HG03342 (cell line): Measurements from ENCODE around the gene CRAMP1.
"Not testable (repeated sequence)": the region's sequence is repeated elsewhere in the genome, so short reads cannot be mapped to it uniquely, and the experiment has no call there.

ENCODE experiments used
- ATAC-seq: cut with Tn5 transposase; IDR thresholded peaks from one replicate; pipeline ENCODE4 v1.9.1; 2021; ENCODE audit warnings: mild to moderate bottlenecking, moderate library complexity; ENCODE audit not compliant: unreplicated experiment

The CRAMP1 gene

DNA sequence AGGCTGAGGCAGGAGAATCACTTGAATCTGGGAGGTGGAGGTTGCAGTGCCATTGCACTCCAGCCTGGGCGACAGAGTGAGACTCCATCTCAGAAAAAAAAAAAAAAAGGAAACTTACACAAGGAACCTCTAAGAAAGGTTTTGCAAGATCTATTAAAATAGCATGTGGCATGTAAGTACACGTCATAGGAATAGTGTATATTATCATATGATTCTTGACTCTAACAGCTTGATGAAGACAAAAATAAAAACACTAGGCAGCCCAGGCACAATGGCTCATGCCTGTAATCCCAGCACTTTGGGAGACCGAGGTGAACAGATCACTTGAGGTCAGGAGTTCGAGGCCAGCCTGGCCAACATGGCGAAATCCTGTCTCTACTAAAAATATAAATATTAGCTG lies 16.6 kb upstream of the CRAMP1 start:
- ATAC-seq, result not testable (repeated sequence)

DNA sequence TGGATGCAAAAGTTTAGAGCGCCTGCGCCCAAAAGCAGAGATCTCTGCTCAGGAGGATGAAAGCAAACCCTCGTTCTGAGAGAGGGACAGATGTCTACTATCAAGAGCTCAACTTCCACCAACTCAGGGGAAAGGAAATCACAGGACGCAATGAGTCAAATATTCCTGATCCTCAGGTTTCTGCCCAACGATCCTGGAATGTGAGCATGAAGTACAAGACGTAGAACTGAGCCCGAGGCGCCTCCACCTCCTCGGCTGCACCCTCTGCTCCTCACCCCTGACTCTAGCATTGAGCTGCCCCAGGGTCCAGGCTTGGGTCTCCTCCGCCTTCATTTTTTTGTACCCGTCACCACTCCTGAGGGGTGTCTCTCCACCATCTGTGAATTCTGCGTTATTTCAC lies 15.6 kb upstream of the CRAMP1 start:
- ATAC-seq, result no peak

DNA sequence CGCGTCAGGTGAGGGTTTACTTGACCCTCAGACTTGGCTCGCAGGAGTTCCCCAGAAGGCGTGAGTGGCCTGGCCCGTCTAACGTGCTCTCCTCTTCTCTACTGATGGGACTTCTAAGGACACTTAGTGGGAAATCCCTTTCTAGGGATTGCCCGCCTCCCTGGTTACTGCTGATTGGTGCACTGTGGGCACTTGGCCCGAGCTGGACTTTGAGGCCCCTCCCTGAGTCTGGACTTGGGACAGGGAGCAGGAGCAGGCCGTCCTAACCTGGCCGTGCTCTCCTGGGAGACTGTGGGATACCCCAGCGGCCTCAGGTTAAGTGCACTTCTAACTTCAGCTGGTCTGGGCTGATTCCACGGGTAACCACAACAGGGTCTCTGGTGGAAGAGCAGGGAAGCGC lies 15.0 kb upstream of the CRAMP1 start:
- ATAC-seq, result no peak

DNA sequence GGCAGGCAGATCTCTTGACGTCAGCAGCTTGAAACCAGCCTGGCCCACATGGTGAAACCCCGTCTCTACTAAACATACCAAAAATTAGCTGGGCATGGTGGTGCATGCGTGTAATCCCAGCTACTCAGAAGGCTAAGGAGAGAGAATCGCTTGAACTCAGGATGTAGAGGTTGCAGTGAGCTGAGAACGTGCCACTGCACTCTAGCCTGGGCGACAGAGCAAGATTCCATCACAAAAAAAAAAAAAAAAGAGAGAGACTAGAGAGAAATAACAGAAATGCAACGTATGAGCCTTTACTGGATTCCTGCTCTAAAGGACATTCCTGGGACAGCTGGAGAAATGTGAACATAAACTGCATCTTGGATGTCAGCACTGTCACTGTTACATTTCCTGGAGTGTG lies 11.1 kb upstream of the CRAMP1 start:
- no peak for ATAC-seq

DNA sequence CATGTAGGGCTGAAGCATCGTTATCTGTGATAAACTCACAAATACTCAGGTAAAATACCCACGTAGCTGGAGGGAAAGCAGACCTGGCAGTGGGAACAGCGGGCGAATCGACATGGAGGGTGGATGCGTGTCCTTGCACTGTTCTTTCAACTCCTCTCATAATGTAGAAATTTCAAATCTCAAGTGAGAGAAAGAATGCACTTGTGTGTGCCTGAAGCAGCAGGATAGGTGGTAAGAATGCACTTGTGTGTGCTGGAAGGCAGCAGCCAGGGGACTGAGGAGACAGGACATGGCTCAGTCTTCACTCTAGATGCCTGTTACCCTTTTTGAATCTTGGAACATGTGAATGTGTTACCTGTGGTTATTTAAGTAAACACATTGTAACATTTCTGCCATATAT lies 10.7 kb upstream of the CRAMP1 start:
- ATAC-seq, result no peak

DNA sequence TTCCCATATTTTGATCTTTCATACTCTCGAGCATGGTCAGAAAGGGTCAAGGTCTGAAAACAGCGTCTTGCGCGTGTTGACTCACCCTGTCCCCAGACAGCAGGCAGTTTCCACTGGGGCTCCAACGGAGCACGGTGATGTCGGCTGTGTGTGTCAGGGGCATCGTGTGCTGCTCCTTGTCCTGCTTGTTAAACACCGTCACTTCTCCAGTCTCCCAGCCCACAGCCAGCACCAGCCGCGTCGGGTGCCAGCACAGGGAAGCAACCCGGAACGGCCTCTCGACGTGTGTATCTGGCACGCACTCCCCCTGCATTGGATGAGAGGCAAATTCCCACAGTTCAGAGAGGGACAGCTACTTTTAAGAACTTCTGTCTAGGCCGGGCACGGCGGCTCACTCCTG lies 9.9 kb upstream of the CRAMP1 start:
- no peak for ATAC-seq

DNA sequence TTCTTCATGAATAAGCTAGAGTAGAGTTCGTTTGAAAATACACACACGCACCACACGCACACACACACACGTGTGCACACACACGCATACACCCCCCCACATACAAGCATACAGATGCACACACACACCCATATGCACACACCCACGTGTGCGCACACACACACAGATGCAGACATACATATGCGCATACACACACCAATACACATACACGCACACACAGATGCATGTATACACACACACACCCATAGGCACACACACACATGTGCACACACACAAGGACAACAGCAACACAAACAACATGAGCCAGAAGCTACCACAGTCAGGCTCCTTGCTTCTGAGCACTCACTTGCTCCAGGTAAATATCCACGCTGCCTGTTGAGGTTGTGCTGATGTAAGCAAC lies 5.4 kb upstream of the CRAMP1 start:
- ATAC-seq, result no peak

DNA sequence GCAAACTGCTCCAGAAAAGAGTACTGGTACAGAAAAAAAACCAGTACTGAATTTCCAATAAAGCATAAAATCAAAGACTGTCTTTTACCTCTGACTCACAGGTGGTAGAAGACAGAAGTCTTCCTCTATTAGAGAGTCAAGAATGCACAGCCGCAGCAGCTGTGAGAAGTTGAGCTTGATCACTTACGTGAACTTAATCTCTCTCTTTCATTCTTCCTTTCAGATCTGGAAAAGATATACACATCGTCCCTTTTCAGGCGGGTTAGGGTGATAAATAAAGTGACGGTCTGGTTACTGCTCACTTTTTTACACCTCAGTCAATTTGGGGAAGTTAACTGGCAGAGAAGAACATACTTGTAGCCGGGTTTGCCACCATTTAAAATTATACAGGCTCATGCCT lies 4.2 kb upstream of the CRAMP1 start:
- no peak for ATAC-seq

DNA sequence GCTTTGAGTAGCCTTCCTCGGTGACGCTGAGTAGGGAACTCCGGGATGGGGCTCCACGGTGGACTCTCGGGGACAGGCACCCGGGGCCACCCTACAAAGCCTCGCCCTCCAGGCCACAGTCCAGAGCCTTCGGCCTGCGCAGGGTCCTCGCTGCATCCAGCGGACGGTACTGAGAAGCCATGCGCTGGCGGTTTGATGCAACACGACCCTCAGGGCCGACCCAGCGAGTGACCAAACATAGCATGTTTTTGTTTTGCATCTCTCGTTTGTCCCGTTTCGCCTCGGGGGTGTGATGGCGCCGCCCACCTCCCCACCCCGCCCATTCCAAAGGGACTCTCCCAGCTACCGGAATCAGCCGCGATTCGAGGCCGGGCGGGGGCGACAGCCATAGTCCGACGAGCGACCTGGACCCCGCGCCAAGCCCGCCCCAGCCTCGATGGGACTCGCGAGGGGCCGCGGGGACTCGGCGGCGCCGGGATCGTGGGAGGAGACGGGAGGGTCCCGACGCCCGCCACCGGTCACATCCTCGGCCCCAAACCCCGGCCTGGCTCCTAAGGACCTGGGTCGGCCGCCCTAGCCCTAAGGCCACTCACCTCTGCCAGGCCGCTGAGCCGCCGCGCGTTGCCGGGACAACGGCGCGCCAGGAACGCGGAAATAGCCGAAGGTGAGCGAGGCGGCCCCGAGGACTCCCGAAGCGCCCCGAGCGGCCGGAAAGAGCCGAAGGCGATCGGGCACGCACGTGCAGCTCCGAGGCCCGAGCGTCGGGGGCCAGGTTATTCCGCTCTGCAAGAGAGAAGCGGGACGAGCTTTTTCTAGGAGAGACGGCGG lies 1.9 kb upstream of the CRAMP1 start:
- ATAC-seq, result peak; percentile 47

DNA sequence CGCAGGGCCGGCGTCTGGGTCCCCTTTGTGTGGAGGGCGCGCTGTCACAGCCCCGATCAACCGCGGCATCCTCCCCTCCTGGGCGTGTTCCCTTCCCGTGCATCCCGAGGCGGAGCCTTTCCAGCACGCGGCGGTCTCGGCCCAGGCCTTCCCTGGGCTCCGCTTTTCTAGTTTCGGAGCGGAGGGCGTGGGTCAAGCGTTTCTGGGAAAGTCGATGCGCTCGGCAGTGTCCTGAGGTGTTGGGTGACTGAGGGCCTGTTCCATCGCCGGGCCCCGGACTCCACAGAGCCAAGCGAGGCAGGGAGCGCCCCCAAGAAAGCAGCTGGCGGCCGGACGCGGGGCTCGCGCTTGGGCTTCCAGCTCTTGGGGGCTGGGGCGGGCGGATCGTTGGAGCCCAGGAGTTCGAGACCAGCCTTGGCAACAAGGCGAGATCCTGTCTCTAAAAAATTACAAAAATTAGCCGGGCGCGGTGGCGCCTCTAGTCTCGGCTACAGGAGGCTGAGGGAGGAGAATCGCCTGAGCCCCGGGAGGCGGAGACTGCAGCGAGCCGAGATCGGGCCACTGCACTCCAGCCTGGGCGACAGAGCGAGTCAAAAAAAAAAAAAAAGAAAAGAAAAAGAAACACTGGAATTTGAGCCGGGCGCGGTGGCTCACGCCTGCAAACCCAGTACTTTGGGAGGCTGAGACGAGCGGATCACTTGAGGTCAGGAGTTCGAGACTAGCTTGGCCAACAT lies 1.1 kb upstream of the CRAMP1 start:
- no peak for ATAC-seq

DNA sequence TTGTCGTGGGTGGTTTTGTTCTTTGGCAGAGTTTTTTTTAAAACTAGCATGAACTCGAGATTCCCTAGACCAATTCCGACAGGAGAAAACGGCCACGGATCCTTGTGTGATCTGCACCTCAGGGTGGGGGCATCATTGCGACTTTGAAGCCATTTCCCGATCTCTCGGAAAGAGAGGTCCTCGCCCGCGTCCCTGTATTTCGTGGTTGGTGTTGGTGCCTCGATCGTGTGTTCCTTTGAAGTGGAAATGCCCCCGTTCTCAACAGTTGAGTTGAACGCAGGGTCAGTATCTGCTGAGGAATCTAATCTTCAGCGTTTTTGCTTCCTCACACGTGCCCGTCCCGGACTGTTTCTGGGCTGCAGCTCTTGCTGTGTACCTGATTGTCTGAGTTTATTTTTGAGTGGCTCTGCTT lies 1.1 kb downstream of the CRAMP1 start:
- no peak for ATAC-seq

DNA sequence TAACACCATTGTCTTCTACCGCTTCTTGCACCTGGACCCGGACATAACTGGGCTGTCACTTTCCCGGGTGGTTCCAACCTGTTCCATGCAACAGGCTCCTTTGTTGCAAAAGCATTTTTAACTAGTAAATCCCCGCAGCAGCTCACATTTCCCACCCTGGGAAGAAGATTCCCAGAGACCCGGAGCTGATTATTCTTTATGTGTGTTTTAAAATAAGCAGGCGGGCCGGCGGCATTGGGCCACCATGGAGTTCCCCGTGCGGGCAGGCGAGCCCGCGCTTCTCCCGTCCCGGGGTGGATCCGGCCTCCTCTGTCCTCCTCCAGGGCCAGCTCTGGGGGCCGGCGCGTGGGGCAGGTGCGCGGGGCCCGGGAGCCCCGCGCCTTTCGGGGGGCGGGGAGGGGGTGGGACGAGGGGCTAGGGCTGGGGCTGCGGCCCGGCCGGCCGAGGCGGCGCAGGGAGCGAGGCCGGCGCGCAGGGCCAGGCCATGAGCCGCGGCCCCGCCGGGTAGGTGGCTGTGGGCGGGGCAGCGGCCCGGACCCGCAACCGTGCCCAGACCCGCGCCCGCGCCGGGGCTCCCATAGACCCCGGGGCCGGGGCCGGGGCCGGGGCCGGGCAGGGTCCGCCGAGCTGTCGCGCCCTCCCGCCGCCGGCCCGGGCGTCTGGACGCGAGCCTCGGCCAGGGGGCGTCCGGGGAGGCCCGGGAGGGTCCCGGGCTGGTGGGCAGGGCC lies 1.7 kb downstream of the CRAMP1 start:
- ATAC-seq, result no peak

DNA sequence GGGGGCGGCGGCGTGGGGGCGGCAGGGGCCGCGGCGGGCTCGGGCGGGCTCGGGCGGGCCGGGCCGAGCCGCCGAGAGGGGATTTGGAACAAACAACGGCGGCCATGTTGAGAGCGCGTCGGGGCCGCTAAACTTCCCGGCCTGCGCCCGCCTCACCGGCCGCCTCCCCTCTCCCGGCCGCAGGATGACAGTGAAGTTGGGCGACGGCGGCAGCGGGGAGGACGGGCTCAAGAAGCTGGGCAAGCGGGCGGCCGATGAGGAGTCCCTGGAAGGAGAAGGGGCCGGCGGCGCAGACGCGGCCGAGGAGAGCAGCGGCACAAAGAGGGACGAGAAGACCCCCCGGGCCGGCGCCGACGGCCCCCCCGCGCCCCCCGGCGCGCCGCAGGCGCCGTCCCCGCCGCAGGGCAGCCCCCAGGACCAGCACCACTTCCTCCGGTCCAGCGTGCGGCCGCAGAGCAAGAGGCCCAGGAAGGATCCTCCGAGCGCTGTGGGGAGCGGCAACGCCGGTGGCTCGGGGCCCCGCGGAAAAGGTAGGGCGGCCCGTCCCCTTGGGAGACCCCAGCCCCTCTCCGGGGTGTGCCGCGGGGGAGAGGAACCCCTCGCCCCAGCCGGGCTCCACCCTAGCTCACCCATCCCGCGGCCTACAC lies 2.4 kb downstream of the CRAMP1 start:
- ATAC-seq, result no peak

DNA sequence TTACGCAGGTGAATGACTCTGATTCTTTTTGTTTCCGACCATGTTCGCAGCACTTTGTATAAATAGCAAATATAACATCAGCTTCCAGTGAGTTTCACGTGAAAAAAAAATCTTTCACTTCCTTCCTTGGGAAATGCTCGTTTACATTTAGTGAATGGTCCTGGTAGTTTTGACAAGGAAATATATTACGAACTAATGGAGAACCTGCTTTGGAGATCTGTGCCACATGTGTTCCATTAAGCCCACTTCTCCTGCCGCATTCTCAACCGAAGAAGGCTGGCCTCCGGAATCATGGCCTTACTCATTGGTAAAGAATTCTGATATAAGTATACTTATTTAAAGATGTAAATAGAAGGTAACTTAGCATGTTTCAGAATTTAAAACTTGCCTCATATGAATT lies 3.6 kb downstream of the CRAMP1 start:
- ATAC-seq, result no peak

DNA sequence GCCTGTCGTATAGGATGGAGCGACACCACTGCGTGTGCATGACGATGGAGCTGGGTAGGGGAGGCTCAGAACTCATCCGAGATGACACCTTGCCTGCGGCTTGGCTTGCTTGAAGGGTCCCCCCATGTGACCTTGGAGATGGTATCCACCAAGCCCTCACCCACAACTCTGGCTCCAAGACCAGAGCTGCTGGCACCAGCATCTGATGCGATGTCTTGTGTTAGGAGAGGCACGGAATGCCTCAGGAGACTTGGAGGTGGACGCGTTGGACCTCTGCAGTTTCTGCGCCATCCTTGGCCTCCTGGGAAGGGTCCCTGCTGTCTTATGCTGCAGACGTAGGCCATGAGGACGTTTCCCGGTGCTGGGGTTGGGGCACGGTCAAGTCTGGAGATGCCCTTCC lies 7.8 kb downstream of the CRAMP1 start:
- no peak for ATAC-seq

DNA sequence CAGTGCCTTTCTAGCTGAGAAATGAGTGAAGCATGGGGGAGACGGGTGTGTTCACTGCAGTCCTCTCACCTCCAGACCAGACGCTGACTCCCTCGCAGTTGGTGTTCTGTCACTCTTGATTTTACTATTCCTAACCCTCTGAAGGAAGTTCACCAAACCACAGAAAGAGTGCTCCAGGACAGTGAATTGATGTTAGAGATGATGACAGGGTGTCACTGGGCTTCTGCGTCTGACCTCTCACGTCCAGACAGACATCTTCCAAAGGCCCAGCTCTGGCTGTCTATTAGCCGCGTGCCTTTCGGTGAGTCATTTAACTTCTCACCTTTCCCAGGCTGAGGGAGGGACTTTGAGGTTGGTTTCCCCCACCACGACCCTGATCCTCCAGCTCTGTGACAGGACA lies 8.2 kb downstream of the CRAMP1 start:
- ATAC-seq, result peak; percentile 61

DNA sequence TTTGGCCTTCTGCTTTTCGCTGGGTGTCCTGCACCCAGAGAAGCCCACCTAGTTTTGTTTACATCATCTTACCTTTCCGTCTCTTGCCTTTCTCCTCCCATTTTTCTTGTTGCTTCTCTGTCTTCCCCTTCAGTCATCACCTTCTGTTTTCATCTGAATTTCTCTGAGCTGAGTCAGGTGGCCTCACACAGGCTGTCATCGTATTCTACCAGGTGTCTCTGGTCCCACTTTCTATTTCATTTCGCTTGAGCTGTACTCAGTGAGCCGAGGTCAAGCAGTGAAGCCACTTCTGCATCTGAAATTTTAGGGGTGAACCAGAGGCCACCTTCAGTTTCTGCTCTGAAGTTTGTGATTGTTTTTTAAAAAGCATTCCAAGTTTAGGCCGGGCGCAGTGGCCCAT lies 9.7 kb downstream of the CRAMP1 start:
- no peak for ATAC-seq

DNA sequence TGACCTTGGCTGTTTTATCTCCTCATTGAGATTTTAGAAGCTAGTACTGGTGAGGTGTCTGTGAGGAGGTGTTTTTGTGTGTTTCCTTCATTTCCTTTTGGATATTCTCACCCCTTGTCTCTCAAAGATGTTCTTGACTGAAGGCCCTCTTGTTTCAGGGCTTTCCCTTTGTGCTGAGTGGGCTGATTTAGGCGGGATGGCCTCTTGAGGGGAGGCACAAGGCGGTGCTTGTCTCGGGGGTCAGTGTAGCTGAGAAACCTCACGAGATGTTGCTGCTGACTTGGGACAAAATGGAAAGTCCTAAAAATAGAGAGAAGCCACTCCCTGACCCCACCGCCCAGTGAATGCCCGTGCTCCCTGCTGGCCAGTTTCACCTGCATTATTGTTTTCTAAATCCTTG lies 14.2 kb downstream of the CRAMP1 start:
- no peak for ATAC-seq

DNA sequence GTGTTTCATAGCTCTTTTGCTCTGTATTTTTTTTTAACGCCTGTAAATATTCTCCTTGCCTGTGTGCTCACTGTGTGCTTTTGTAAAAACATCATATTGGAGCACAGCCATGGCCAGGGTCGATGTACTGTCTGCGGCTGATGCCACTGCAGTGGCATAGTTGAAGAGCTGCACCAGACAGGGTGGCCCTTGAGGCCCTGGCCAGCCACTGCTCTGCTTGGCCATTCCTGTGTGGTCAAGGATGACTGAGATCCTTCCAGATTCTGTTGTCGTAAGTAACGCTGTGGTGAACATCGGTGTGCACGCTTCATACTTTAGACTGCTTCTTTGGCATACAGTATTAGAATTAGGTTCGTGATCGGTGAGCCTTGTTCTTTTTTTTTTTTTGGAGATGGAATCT lies 14.6 kb downstream of the CRAMP1 start:
- ATAC-seq, result no peak

DNA sequence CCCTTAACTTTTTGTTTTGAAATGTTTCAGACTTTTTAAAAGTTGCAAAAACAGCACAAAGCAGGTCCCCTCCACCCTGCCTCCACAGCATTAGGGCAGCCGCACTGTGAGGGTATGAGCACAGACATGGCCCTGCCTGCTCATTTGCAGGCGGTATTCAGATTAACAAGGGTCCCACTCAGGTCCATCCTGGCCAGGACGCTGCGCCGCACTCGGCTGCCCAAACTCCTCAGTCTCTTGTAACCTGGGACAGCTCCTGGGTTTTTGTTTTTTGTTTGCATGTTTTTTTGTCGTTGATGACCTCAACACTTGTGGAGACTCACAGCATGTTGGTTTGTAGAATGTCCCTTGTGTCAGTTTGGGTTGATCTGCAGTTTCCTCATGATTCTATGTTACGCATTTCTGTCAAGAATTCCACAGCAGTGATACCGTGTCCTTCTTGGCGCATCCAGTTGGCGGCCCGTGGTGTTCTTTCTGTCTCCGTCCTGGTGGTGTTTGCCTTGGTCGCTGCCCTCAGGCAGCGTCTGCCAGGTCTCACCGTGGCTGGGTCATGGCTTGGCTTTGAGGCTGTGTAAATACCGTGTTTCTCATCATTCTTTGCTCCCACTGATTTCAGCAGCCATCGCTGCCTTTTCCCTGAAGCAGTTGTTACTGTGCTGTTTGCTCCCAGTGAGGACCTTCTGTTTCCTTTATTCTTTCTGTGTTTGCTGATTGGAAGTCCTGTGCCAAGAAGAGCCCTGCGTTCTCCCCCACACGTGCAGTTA lies 18.5 kb downstream of the CRAMP1 start:
- ATAC-seq, result no peak

DNA sequence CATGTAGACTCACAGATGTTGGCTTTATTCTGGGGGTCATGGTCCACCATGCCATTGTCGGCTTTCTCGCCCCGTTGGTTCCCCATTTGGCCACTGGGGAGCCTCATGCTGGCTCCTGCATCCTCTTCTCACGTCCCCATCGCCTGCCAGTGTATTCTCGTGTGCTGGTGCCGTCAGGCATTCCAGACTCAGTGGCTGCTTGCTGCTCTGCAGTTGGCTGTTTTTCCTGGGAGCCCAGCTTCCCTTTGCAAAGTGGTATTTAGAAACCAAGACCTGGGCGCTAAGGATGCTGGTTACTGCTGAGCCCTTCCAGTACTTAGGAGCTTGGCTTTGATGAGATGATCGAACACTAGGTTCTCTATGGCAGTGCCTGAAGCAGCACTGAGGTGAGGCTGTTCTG lies 19.1 kb downstream of the CRAMP1 start:
- no peak for ATAC-seq
